Tibial nerve (tissue), 4 donors: ENCODE data around the gene NPLOC4. TPM values are rescaled to one million over a fixed set of nuclear protein-coding genes. Genes with fewer than 3 reads are reported as not detected.

Experiments used
- DNase-seq, 2 donors: peaks; one replicate each; pipeline ENCODE4 v3.0.0-alpha.2; 2019; ENCODE audit warnings: low spot score in 2 of 2
- H3K27ac ChIP-seq, 4 donors: fragments of 200-600 bp; sonication (generic) in 3 of 4; one replicate each; pipeline ENCODE4 v1.5.1; 2017 to 2019; ENCODE audit warnings: mild to moderate bottlenecking in 1 of 4
- H3K27me3 ChIP-seq, 2 donors: fragments of 200-600 bp; sonication (generic) in 1 of 2; one replicate each; pipeline versions ENCODE4 v1.5.1 to v1.6.0; 2017 to 2019
- H3K36me3 ChIP-seq, 3 donors: fragments of 200-600 bp; sonication (generic); one replicate each; pipeline ENCODE4 v1.5.1; 2018 to 2019
- H3K4me1 ChIP-seq, 4 donors: fragments of 200-600 bp; sonication (generic) in 3 of 4; one replicate each; pipeline ENCODE4 v1.5.1; 2017 to 2019
- H3K4me3 ChIP-seq, 4 donors: fragments of 200-600 bp; sonication (generic) in 3 of 4; one replicate each; pipeline ENCODE4 v1.5.1; 2017 to 2019; ENCODE audit warnings: mild to moderate bottlenecking in 1 of 4, moderate library complexity in 1 of 4
- H3K9me3 ChIP-seq, 4 donors: fragments of 200-600 bp; sonication (generic) in 3 of 4; one replicate each; pipeline ENCODE4 v1.5.1; 2017 to 2019
- EP300 ChIP-seq, 2 donors: sonication (generic); formaldehyde crosslinking; IDR thresholded peaks; one replicate each; pipeline ENCODE4 v1.6.1; 2017; ENCODE audit warnings: antibody characterized with exemption in 2 of 2, mild to moderate bottlenecking in 1 of 2
- POLR2A ChIP-seq, 2 donors: fragments of 450-650 bp; IDR thresholded peaks; one replicate each; pipeline ENCODE4 v1.6.1; 2017; ENCODE audit warnings: antibody characterized with exemption in 2 of 2, mild to moderate bottlenecking in 2 of 2, moderate library complexity in 2 of 2
- WGBS, 2 donors: methylation state at CpG; one replicate each; pipeline ENCODE4 v1.1.5; 2018; 5-methylcytosine and 5-hydroxymethylcytosine counted together
- total RNA-seq, 4 donors: library from RNA; depleted of rRNA; stranded (reverse); fragments of >200 nt; gene quantifications; one replicate each; pipeline ENCODE4 v1.1.0, GENCODE V29; 2016
- TF ChIP-seq, protein P1 (sequence below), 5 experiments: fragments of 200-600 bp in 3 of 5; fragments of 450-650 bp in 2 of 5; sonication (generic) in 3 of 5; IDR thresholded peaks; one replicate each; pipeline ENCODE4 v1.5.1; 2016 to 2019; ENCODE audit warnings: antibody characterized with exemption in 5 of 5, mild to moderate bottlenecking in 3 of 5, moderate library complexity in 2 of 5

The NPLOC4 gene
- total RNA-seq, 4 donors from 2014 or later, result 51.1 to 79.2 (median 62.1) TPM

DNA sequence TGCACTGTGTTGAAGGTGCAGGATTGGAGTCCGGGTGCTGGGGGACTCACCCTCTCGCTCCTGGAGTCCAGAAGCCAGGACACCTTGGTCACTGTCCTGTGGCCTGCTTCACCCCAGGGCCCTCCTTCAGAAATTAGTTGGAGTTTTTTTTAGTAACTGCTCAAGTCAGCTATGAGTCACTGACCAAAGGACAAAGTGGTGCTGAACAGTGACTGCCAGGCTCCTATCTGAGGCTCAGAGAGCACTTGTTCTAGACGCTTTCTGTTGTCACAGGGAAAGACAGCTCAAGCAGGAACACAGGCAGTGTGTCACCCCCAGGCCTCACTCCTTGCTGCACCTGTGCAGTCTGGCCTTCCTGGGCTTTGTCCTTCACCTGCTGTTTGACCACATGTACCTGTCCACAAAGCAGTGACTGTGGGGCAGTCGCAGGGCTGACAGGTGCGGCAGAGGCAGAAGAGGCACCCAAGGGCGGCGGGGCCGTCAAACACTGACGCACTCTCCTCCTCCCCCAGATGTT is 80.7 kb downstream of the NPLOC4 start:
- no peak for TF ChIP-seq EP300 (IDR thresholded peaks at IDR 0.05)
- TF ChIP-seq, protein P1, sequence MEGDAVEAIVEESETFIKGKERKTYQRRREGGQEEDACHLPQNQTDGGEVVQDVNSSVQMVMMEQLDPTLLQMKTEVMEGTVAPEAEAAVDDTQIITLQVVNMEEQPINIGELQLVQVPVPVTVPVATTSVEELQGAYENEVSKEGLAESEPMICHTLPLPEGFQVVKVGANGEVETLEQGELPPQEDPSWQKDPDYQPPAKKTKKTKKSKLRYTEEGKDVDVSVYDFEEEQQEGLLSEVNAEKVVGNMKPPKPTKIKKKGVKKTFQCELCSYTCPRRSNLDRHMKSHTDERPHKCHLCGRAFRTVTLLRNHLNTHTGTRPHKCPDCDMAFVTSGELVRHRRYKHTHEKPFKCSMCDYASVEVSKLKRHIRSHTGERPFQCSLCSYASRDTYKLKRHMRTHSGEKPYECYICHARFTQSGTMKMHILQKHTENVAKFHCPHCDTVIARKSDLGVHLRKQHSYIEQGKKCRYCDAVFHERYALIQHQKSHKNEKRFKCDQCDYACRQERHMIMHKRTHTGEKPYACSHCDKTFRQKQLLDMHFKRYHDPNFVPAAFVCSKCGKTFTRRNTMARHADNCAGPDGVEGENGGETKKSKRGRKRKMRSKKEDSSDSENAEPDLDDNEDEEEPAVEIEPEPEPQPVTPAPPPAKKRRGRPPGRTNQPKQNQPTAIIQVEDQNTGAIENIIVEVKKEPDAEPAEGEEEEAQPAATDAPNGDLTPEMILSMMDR (IDR thresholded peaks at IDR 0.05), result no peak
- TF ChIP-seq POLR2A (IDR thresholded peaks at IDR 0.05), result no peak
- no peak overlapping the region for H3K27ac ChIP-seq
- no peak for DNase-seq
- H3K9me3 ChIP-seq, result no peaks in the 10 kb centered on the region
- H3K4me3 ChIP-seq, result no peak overlapping the region
- 86 to 90% methylated on average over 9 of the region's 9 CpGs for whole genome bisulfite sequencing, 2 donors
- peaks cover 0 to 22% (median 16%) of the 10 kb centered on the region in 4 donors for H3K4me1 ChIP-seq
- H3K36me3 ChIP-seq, result peaks cover 0 to 53% (median 7%) of the 10 kb centered on the region in 3 donors
- no peaks in the 10 kb centered on the region for H3K27me3 ChIP-seq

DNA sequence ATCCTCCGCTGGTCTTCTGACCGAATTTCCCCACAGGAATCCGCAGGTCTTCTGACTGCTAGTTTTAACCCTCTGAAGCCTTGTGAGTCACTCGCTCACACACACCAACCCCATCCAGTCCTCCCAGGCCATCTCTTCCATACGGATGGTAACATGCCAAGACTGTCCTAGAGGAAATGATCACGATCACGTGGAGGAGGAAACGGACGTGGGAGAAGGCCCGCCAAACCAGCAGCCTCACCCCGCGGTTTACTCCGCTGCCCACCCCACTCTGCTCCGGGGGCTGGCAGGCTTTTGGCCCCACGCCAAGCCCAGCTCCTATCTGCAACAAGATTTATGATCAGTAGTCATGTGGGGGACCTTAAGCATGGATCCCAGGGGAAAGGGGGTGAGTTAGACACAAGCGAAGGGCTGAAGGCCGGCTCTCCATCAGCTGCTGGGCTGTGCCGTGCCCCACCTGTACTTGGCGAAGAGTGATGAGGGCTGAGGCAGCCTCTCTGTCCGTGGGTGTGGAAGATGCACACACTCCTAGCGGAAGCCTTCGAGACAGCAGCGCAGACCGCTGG is 83.2 kb downstream of the NPLOC4 start:
- Histone ChIP-seq H3K27me3 (no peaks in the 10 kb centered on the region), H3K36me3 (peaks cover 0 to 50% (median 3%) of the 10 kb centered on the region in 3 donors), H3K9me3 (no peaks in the 10 kb centered on the region), H3K4me3 (peak overlapping the region in 3 of 4 donors; percentile 85 to 96 (median 92)), H3K4me1 (peaks cover 0 to 34% (median 21%) of the 10 kb centered on the region in 4 donors), H3K27ac (peak overlapping the region in 3 of 4 donors; percentile 82 to 88 (median 86))
- 20 to 38% methylated on average over 23 to 24 of the region's 24 CpGs for WGBS, 2 donors
- DNase-seq, result peak in 1 of 2 donors; percentile 14
- no peak for TF ChIP-seq POLR2A (IDR thresholded peaks at IDR 0.05)
- TF ChIP-seq EP300 (IDR thresholded peaks at IDR 0.05), result no peak
- TF ChIP-seq, protein P1 (IDR thresholded peaks at IDR 0.05), result no peak

DNA sequence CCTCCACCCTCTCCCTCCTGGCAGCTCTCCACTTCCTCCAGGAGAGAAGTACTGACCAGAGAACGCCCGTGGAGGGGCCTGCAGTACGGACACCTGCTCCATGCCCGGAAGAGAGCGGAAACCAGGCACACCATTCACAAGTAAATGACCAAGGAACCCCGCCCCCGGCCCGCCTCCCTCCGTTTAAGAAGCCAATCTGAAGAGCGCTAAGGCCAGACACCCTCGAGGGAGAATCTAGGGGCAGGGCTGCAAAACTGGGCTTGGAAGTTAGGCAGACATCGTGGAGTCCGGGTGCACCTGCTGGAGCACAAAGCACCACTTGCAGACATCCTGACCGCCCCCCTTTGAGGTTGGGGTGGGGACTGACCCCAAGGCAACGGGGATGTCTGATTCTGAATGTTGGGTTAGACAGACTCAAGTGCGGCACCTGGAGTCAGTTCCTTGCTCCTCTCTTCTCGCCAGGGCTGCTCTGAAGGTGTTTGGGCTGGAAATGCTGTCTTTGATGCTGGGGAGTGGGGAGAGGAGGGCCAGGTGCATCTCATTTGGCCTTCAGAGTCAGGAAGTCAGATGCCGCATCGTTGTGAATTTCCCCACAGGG is 83.8 kb downstream of the NPLOC4 start:
- H3K4me3 ChIP-seq, result peak overlapping the region; percentile 85 to 96 (median 93)
- H3K4me1 ChIP-seq, result peaks cover 0 to 34% (median 21%) of the 10 kb centered on the region in 4 donors
- H3K36me3 ChIP-seq, result peaks cover 0 to 50% (median 2%) of the 10 kb centered on the region in 3 donors
- TF ChIP-seq POLR2A (IDR thresholded peaks at IDR 0.05) (no peak), EP300 (IDR thresholded peaks at IDR 0.05) (no peak)
- TF ChIP-seq, protein P1 (IDR thresholded peaks at IDR 0.05), result no peak
- DNase-seq, result peak; percentile 70 to 82
- WGBS, 2 donors, result 0 to 2% methylated on average over 15 to 19 of the region's 19 CpGs
- no peaks in the 10 kb centered on the region for H3K27me3 ChIP-seq
- peak overlapping the region; percentile 42 to 88 (median 84) for H3K27ac ChIP-seq
- H3K9me3 ChIP-seq, result no peaks in the 10 kb centered on the region

GRCh38 chr17:81552244-81553017 is 84.5 kb downstream of the NPLOC4 start, which contains the start of gene FAAP100:
TSS of gene FAAP100 (minus strand) at chr17:81552353. CDS start at chr17:81552330, 23 bp downstream.
- Histone ChIP-seq H3K36me3 (peaks cover 2 to 50% (median 8%) of the 10 kb centered on the region in 3 donors), H3K27me3 (no peaks in the 10 kb centered on the region), H3K4me1 (peaks cover 0 to 34% (median 21%) of the 10 kb centered on the region in 4 donors), H3K4me3 (peak within 1 kb of the TSS; percentile 85 to 96 (median 93)), H3K9me3 (no peaks in the 10 kb centered on the region), H3K27ac (peak within 1 kb of the TSS; percentile 64 to 88 (median 84))
- TF ChIP-seq EP300 (IDR thresholded peaks at IDR 0.05), result peak in 1 of 2 donors; percentile 78
- TF ChIP-seq, protein P1 (IDR thresholded peaks at IDR 0.05), result peak in 2 of 5 experiments; percentile 16 to 35
- TF ChIP-seq POLR2A (IDR thresholded peaks at IDR 0.05), result peak; percentile 42 to 82
- WGBS, 2 donors, result 0 to 1% methylated on average over 12 to 31 of the region's 85 CpGs
- peak; percentile 48 to 58 for DNase-seq
